GM21360 (cell line): Measurements from ENCODE around the gene CYP27B1.

ENCODE experiments used
- ATAC-seq: cut with Tn5 transposase; IDR thresholded peaks from one replicate; pipeline ENCODE4 v1.9.1; 2021; ENCODE audit warnings: mild to moderate bottlenecking, moderate library complexity; ENCODE audit not compliant: unreplicated experiment

The CYP27B1 gene

DNA sequence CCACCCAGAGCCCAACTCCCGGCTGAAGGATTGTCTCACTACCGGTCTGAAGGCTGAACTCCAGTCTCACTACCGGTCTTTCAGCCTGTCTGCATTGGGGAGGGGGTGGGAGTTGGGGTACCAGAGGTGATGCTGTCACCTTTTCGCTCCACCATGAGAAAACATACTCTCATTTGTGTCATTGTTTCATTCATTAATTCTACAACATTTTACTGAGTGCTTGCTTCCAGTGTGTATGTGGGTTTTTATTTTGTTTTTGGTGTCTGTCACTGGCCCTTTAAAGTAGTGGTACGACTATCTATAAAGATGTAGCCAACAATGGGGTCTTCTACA is 14.2 kb downstream of the CYP27B1 start:
- no peak for ATAC-seq

DNA sequence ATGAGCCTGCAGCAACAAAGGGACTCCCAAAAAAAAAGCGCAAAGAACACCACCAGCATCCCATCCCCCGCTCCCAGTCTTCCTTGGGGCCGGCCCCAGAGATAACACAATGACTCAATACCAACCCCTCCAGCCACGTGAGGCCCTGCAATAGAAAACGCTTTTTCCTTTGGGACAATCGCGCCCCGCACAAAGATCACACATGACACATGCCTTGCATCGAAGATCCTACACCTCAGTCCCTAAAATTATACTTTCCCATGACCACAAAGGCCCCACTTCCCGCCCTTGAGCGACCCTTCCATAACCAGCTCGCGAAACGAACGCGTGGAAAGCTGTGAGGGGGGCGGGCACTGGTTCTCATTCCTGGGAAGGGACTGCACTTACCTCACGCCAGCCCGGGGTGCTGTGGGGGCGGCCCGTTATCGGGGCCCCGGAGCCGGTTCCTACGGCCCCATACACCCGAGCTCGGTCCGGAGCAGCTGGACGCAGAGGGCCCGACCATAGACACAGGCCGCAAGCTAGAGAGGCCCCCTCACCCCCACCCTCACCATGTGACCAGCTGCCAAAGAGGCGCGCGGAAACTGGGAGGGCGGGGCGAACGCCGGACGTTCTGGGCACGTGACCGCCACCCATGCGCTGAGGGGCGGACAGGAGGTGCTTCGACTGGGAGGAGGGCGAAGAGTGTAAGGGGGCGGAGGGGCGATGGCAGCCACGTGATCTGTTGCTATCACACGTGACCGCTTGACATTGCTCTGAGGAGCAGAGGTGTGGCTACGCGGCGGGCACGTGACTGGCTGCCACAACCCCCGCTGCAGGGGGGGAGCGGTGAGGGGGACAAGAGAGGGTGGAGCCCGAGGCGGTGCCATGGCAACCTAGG is 14.8 kb downstream of the CYP27B1 start, which contains the start of gene CDK4:
TSS of gene CDK4 (minus strand) at position 523 of the 880 bp plus-strand sequence. CDS start 593 bp downstream, outside the sequence.
- ATAC-seq: peak; percentile 65

- ATAC-seq: no peak
These were observed 15.5 kb downstream of the CYP27B1 start for GRCh38 chr12:57751432-57751787.

- ATAC-seq: no peak
These were observed 16.1 kb downstream of the CYP27B1 start for GRCh38 chr12:57750561-57751431.

DNA sequence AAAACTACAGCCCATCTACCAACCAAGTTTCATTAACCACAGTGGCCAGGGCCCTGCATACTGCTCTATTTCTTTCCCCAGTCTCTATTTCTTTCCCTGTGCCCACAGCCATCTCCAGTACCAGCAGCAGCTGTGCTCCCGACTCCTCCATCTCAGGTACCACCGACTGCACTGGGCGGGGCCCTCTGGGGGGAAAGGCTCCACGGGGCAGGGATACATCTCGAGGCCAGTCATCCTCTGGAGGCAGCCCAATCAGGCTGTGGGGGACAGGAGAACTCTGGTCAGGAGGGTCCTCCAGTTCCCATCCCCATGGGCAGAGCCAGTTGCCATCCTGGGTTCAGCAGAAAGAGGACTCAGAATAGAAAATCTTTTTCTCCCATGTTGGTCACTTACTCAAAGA is 17.8 kb downstream of the CYP27B1 start:
- ATAC-seq: no peak

- ATAC-seq: no peak
These were observed 20.9 kb downstream of the CYP27B1 start for GRCh38 chr12:57746025-57746424.

GRCh38 chr12:57745485-57745881 is 21.4 kb downstream of the CYP27B1 start:
- ATAC-seq: no peak

- ATAC-seq: peak; percentile 75
These were observed 21.9 kb downstream of the CYP27B1 start, which contains the start of gene TSPAN31 for GRCh38 chr12:57744777-57745484. TSPAN31 (plus strand) TSS chr12:57745039; CDS start chr12:57745155, 116 bp downstream.

GRCh38 chr12:57744194-57744776 is 22.6 kb downstream of the CYP27B1 start:
- peak; percentile 30 for ATAC-seq

DNA sequence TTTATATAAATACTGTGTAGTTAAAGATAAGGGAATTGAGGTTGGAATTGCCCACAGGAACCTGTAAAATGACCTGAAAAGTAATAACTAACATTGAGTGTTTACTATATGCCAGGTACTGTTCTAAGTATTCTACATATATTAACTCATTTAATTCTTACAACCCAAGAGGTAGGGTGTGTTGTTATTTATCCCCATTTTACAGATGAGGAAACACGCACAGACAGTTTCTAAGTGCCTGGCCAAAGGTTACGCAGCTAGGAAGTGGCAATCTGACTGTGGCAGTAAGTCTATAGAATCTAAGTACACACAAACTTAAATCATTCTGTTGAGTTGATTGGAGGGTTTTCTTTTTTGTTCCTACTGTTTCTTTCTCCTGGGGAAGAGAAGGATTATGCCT is 23.1 kb downstream of the CYP27B1 start:
- no peak for ATAC-seq

DNA sequence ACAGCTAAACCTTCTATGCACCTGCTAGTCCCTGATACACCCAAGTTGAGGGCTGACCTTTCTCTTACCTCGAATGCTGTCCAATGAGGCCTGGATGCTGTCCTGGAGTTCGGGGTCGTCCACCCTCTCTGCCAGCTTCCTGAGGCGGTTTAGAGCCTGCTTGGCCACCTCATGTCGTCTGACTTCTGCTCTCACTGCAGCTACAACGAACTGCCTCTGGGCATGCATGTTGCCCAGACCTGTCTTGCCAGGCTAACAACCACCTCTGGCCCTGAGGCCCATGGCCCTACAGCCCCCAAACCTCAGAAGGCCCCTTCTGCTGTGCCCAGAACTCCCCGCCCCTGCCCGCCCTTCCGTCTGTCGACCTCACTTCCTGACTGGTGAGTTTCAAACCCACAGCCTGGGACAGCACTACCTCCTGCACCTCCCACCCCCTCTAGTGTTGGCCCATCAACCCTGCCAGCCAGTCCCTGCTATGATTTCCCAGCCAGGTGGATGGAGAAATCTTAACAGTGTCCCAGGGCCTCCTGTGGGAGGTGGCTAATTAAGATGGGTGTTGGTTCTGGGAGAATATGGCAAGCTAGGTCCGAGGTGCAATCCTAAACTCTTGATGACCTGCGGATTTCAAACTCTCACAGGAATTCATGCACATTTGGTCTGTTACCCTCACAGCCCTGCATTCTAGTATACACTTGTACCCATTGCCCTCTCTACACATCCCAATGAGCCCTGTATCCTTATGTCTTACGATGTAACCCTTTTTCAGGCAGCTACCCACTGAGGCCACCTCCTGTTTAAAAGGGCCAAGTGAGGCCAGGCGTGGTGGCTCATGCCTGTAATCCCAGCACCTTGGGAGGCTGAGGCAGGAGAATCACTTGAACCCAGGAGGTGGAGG is 24.8 kb downstream of the CYP27B1 start:
- ATAC-seq: peak; percentile 46

DNA sequence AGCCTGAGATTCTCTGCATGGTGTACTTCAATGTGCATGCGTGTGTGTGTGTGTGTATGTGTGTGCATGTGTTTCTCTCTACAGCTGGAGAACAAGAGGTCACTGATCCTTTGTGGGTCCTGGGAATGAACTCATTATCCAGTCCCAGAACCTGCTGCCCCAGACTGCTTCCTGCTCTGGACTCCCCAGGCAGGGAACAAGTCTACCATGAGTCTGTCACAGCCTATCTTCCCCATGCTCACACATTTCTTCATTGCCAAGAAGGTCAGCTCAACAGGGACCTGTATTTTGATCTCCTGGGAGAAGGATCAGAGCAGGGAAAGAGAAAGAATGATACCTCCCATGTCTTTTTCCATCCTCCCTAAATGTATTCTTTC is 25.5 kb downstream of the CYP27B1 start:
- peak; percentile 3 for ATAC-seq

- peak; percentile 41 for ATAC-seq
These were observed 26.0 kb downstream of the CYP27B1 start for GRCh38 chr12:57740656-57741412.

- no peak for ATAC-seq
These were observed 26.9 kb downstream of the CYP27B1 start for GRCh38 chr12:57739914-57740538.

DNA sequence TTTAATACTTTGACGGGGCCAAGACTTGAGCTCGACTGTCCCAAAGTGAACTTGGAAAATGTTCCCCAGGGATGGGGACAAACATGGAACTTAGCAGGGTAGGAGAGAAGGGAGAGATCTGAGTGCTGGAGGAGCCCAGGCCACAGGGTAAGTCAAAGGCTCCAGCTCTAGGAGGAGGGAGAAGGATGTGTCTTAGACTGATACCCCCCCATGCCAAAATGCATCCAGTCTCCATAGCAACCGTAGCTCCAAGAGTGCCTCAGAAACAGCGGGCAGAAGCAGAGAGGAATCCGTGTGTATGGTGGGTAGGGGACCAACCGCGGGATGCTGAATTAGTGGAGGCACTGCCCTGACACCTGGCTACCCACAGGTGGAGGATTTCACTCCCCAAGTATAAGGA is 27.5 kb downstream of the CYP27B1 start:
- ATAC-seq: no peak

DNA sequence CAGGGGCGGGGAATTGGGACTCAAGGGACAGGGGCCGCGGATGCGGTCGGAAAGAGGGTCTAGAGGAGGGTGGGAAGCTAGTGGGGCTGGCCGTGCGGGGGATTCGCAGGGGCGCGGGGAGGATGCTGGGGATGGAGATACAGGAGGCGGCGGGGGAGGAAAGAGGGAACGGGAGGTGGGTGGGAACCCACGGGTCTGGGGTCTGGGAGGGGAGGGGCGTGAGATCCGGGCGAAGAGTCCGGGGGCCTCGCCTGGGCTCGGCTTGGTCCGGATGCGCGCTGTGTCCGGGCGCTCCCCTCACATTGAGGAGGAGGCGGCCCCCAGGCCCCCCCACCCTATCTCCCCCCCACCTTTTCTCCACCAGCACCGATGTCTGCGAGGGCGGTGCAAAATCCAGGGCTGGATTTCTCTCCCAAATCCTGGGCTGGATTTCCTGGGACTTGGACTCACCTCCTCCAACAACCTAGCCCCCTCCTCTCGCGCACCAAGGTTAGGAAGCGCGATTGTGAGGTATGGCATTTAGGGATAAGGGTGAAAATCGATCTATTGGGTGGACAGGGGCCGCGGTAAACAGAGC is 28.1 kb downstream of the CYP27B1 start, which contains the start of gene AGAP2:
TSS of gene AGAP2 (minus strand) at position 82 of the 577 bp plus-strand sequence. CDS start 496 bp downstream, outside the sequence.
- no peak for ATAC-seq

DNA sequence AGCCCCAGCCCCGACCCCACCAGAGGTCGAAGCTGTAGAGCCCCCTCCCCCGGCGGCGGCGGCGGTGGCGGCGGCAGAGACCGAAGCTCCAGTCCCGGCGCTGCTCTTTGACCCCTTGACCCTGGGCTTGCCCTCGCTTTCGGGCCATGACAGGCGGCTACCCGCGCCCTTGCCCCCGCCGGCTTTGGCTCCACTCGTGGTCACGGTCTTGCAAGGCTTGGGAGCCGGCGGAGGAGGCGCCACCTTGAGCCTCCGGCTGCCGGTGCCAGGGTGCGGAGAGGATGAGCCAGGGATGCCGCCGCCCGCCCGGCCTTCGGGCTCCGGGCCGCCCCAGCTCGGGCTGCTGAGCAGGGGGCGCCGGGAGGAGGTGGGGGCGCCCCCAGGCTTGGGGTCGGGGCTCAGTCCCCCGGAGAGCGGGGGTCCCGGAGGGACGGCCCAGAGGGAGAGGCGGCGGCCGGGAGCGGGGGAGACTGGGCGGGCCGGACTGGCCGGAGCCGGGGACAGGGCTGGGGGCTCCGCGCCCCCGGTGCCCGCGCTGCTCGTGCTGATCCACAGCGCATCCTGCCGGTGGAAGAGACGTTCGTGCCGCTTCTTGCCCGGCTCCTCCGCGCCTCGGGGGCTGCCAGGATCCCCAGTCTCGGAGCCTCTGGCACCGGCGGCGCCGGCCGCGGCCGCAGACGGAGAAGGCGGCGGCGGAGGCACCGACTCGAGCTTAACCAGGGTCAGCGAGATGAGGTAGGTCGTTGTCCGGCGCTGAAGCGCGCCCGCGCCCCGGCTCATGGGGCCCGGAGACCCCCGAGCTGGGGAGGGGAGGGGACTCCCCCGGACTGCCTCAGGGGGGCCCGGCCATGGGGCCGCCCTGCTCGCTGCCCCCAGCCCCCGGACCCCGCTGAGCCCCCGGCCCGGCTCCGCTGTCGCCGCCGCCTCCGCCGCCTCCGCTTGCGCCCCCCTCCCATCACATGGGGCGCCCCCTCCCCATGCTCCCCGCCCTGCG is 29.1 kb downstream of the CYP27B1 start:
- ATAC-seq: no peak
